Measurements from ENCODE around the gene TRIP6. TPM values are rescaled to one million over a fixed set of nuclear protein-coding genes. Genes with fewer than 3 reads are reported as not detected.

TRIP6 gene
- total RNA-seq, 4 donors from 2014 or later = 4.6 to 9.1 (median 7.3) TPM

DNA sequence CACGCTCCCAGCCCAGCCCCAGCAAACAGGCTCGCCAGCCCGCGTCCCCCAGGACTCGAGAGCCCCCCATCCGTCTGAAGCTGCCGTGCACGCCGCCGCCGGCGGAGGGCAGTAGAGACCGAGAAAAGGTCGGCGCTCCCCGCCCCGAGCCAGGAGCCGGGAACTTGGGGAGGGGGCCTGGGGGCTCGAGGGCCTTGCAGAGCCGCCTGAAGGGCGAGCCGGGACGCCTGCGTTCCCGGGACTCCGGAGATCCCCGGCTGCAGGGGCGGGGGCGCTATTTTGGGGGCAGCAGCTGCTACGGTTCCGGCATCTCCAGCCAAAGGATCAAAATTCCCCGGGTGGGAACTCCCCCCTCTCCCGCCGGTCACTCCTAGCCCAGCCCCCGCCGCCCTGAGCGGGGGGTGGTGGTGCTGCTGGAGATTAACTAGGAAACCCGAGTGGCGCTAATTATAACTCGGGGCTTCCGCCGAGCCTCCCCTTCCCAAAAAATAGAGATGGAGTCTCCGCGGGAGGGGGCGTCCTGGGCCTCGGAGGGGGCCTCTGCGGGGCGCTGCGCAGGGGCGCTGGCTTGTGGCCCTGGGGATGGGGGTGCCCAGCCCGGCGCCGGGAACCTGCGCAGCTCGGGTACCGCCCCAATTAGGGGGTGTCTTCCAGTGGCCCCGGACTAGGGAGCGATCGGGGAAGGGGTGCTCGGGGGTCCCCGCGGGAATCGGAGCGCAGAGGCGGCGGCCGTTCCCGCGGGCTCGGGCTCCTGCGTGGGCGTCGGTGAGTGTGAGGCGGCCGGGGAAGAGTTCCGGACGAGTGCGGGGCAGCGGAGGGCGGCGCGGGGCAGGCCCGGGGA is 27.9 kb downstream of the TRIP6 start:
- H3K9me3 ChIP-seq = no peaks in the 10 kb centered on the region
- H3K27ac ChIP-seq = peak overlapping the region; percentile 82 to 95 (median 91)
- ATAC-seq (peak; percentile 37 to 38), DNase-seq (peak in 1 of 2 donors; percentile 64)
- peaks cover 0 to 6% (median 0%) of the 10 kb centered on the region in 3 donors for H3K27me3 ChIP-seq
- TF ChIP-seq POLR2A (IDR thresholded peaks at IDR 0.05) = peak; percentile 29 to 37
- TF ChIP-seq, protein P1, sequence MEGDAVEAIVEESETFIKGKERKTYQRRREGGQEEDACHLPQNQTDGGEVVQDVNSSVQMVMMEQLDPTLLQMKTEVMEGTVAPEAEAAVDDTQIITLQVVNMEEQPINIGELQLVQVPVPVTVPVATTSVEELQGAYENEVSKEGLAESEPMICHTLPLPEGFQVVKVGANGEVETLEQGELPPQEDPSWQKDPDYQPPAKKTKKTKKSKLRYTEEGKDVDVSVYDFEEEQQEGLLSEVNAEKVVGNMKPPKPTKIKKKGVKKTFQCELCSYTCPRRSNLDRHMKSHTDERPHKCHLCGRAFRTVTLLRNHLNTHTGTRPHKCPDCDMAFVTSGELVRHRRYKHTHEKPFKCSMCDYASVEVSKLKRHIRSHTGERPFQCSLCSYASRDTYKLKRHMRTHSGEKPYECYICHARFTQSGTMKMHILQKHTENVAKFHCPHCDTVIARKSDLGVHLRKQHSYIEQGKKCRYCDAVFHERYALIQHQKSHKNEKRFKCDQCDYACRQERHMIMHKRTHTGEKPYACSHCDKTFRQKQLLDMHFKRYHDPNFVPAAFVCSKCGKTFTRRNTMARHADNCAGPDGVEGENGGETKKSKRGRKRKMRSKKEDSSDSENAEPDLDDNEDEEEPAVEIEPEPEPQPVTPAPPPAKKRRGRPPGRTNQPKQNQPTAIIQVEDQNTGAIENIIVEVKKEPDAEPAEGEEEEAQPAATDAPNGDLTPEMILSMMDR (IDR thresholded peaks at IDR 0.05 in 4 of 5, conservative IDR thresholded peaks at IDR 0.05 in 1 of 5) = peak; percentile 68 to 91 (median 85)
- in situ Hi-C loops (cut with MboI; ENCODE audit: low sequenced_read_pairs in 4 of 4) = loop anchor here in 2 of 4 donors (5.0 kb wide), 1 partner anchor 162 kb away; no protein-coding TSS in a partner anchor
- H3K36me3 ChIP-seq = no peaks in the 10 kb centered on the region
- intact Hi-C loops (cut with DNase I; ENCODE audit: low total_unique reads) = loop anchor here (1.0 to 10.0 kb wide), 4 partner anchors 18 to 350 kb away; partner anchors contain the start of genes FIS1, POP7 and TRIM56
- H3K4me1 ChIP-seq = peaks cover 18 to 46% of the 10 kb centered on the region in 2 donors
- peak overlapping the region; percentile 67 to 90 (median 81) for H3K4me3 ChIP-seq

- Histone ChIP-seq H3K36me3 (no peaks in the 10 kb centered on the region), H3K9me3 (no peaks in the 10 kb centered on the region), H3K27ac (peak within 1 kb of the TSS; percentile 82 to 95 (median 91)), H3K4me1 (peaks cover 18 to 41% of the 10 kb centered on the region in 2 donors), H3K4me3 (peak within 1 kb of the TSS; percentile 67 to 90 (median 81)), H3K27me3 (peaks cover 0 to 6% (median 0%) of the 10 kb centered on the region in 3 donors)
- ATAC-seq (peak; percentile 15 to 16), DNase-seq (no peak)
- intact Hi-C loops (cut with DNase I; ENCODE audit: low total_unique reads) = loop anchor here (1.0 to 10.0 kb wide), 4 partner anchors 18 to 349 kb away; partner anchors contain the start of genes FIS1, POP7 and TRIM56
- in situ Hi-C loops (cut with MboI; ENCODE audit: low sequenced_read_pairs in 4 of 4) = loop anchor here in 1 of 4 donors (5.0 kb wide), 1 partner anchor 162 kb away; no protein-coding TSS in a partner anchor
- peak; percentile 18 to 31 for TF ChIP-seq POLR2A (IDR thresholded peaks at IDR 0.05)
- TF ChIP-seq, protein P1 (IDR thresholded peaks at IDR 0.05 in 4 of 5, conservative IDR thresholded peaks at IDR 0.05 in 1 of 5) = no peak
Observed at GRCh38 chr7:100895701-100895955, 28.4 kb downstream of the TRIP6 start, which contains the start of gene ACHE. TSS of gene ACHE (minus strand) at chr7:100895888. CDS start at chr7:100894232, 1,656 bp downstream.

DNA sequence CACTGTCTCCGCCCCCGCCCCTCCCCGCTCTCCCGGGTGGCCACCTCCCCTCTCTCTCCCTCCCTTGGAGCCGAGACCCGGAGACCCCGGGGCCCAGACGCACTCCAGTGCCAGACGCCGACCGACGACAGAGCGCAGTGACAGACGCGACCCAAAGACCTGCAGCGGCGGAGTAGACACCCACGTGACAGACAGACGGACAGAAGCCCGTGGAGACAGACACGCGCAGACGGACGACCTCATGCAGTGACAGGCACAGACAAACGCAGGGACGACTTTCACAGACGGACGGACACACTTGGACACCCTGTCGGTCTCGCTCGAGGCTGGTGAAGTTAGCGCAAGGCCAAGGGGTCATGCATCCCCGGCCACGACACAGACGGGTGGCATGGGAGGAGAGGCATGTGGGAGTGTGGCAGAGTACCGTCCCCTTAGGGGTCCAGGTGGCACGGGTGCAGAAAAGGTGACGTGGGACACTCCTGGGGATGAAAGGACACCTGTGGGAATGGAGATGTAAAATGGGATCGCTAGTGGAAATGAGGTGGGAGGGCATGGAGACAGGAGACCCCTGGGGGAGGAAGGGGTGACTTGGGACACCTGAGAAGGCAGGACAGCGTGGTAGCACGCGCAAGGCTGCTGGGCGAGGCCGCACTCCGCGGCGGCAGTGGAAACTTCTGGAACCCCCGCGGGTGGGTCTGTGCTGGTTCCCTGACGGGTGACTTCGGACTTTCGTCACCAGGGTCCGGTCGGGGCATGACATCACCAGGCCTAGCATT is 29.0 kb downstream of the TRIP6 start:
- peak overlapping the region; percentile 67 to 90 (median 81) for H3K4me3 ChIP-seq
- H3K27me3 ChIP-seq = peaks cover 0 to 6% (median 0%) of the 10 kb centered on the region in 3 donors
- peaks cover 18 to 36% of the 10 kb centered on the region in 2 donors for H3K4me1 ChIP-seq
- H3K9me3 ChIP-seq = no peaks in the 10 kb centered on the region
- ATAC-seq (peak; percentile 28 to 33), DNase-seq (peak in 1 of 2 donors; percentile 62)
- TF ChIP-seq POLR2A (IDR thresholded peaks at IDR 0.05) = no peak
- TF ChIP-seq, protein P1 (IDR thresholded peaks at IDR 0.05 in 4 of 5, conservative IDR thresholded peaks at IDR 0.05 in 1 of 5) = no peak
- H3K36me3 ChIP-seq = no peaks in the 10 kb centered on the region
- peak overlapping the region; percentile 82 to 95 (median 91) for H3K27ac ChIP-seq
- intact Hi-C loops (cut with DNase I; ENCODE audit: low total_unique reads) (loop anchor here (1.0 to 10.0 kb wide), 4 partner anchors 19 to 349 kb away; partner anchors contain the start of genes FIS1, POP7 and TRIM56), in situ Hi-C loops (cut with MboI; ENCODE audit: low sequenced_read_pairs in 4 of 4) (loop anchor here in 1 of 4 donors (5.0 kb wide), 1 partner anchor 161 kb away; no protein-coding TSS in a partner anchor)

Measured in gastrocnemius medialis (tissue), 4 donors.